Transverse colon (tissue), 4 donors: ENCODE measurements around the gene NFKB2. TPM values are rescaled to one million over a fixed set of nuclear protein-coding genes. Genes with fewer than 3 reads are reported as not detected.

Source experiments
- DNase-seq: peaks from one replicate; pipeline ENCODE4 v3.0.0-alpha.2; 2019
- H3K27ac ChIP-seq, 4 donors: fragments of 200-600 bp; sonication (generic); 2 replicates each; pipeline ENCODE4 v1.5.1; 2016 to 2018; ENCODE audit warnings: inconsistent platforms in 4 of 4
- H3K27me3 ChIP-seq: fragments of 200-600 bp; sonication (generic); 2 replicates; pipeline ENCODE4 v1.5.1; 2017; ENCODE audit warnings: inconsistent platforms
- H3K36me3 ChIP-seq, 4 donors: fragments of 200-600 bp; sonication (generic); 2 replicates each; pipeline ENCODE4 v1.5.1; 2017 to 2019; ENCODE audit warnings: inconsistent platforms in 4 of 4
- H3K4me1 ChIP-seq, 4 donors: fragments of 200-600 bp; sonication (generic); 2 replicates each; pipeline ENCODE4 v1.5.1; 2017 to 2020; ENCODE audit warnings: inconsistent platforms in 4 of 4
- H3K4me3 ChIP-seq, 4 donors: fragments of 200-600 bp; sonication (generic); 1 replicate in 1 of 4; 2 replicates in 3 of 4; pipeline versions ENCODE4 v1.5.1 to v1.6.1; 2017 to 2019; ENCODE audit warnings: inconsistent platforms in 4 of 4
- H3K9me3 ChIP-seq, 2 donors: fragments of 200-600 bp; sonication (generic); 2 replicates each; pipeline ENCODE4 v1.5.1; 2017 to 2019; ENCODE audit warnings: inconsistent platforms in 2 of 2
- CTCF ChIP-seq, 5 experiments: fragments of 200-600 bp in 3 of 5; fragments of 450-650 bp in 2 of 5; sonication (generic) in 3 of 5; IDR thresholded peaks; 1 replicate in 2 of 5; 2 replicates in 3 of 5; pipeline ENCODE4 v1.5.1; 2016 to 2017; ENCODE audit warnings: antibody characterized with exemption in 5 of 5, inconsistent platforms in 3 of 5, mild to moderate bottlenecking in 2 of 5, moderate library complexity in 1 of 5
- EP300 ChIP-seq: sonication (generic); formaldehyde crosslinking; IDR thresholded peaks from one replicate; pipeline ENCODE4 v1.6.1; 2017; ENCODE audit warnings: antibody characterized with exemption, low read depth
- POLR2A ChIP-seq: fragments of 450-650 bp; IDR thresholded peaks from one replicate; pipeline ENCODE4 v1.6.1; 2016; ENCODE audit warnings: antibody characterized with exemption, mild to moderate bottlenecking, moderate library complexity
- POLR2AphosphoS5 ChIP-seq, 3 donors: sonication (generic); formaldehyde crosslinking; IDR thresholded peaks; one replicate each; pipeline ENCODE4 v1.6.1; 2016; ENCODE audit warnings: antibody characterized with exemption in 3 of 3
- WGBS, 2 donors: methylation state at CpG; one replicate each; pipeline ENCODE4 v1.1.5; 2018; ENCODE audit warnings: low coverage in 1 of 2; 5-methylcytosine and 5-hydroxymethylcytosine counted together
- in situ Hi-C, 4 donors: fragments of 200-750 bp; cut with MboI; loops; one replicate each; pipeline versions ENCODE4 v1.15.0 to v1.15.1; 2017; ENCODE audit warnings: low sequenced_read_pairs in 3 of 4, low pct_ligation_motif_present in 1 of 4, low pct_unique_long_range_greater_than_20kb in 1 of 4
- intact Hi-C: fragments of 100-400 bp; cut with DNase I; formaldehyde crosslinking; loops from one replicate; pipeline ENCODE4 v1.15.1; 2023; ENCODE audit warnings: low total_unique reads
- total RNA-seq, 4 donors: library from RNA; depleted of rRNA; stranded (reverse); fragments of >200 nt; gene quantifications; one replicate each; pipeline ENCODE4 v1.1.0, GENCODE V29; 2016

Gene NFKB2
- total RNA-seq, 4 donors from 2014 or later, result 4.4 to 24.5 (median 17.8) TPM

GRCh38 chr10:102411341-102412255 is 16.1 kb downstream of the NFKB2 start:
- Histone ChIP-seq H3K27me3 (peaks cover 81% of the 10 kb centered on the region), H3K9me3 (no peaks in the 10 kb centered on the region), H3K27ac (peak overlapping the region in 1 of 4 donors; percentile 99), H3K4me1 (peaks cover 6 to 21% (median 15%) of the 10 kb centered on the region in 4 donors), H3K4me3 (no peak overlapping the region), H3K36me3 (no peaks in the 10 kb centered on the region)
- DNase-seq, result no peak
- TF ChIP-seq CTCF (IDR thresholded peaks at IDR 0.05) (no peak), EP300 (no peak), POLR2AphosphoS5 (IDR thresholded peaks at IDR 0.05) (no peak), POLR2A (no peak)
- WGBS, 2 donors, result 83% methylated on average over 14 of the region's 14 CpGs; no CpG with 5 or more reads in 1 of the 2 donors
- in situ Hi-C loops (no loop called here), intact Hi-C loops (no loop called here)

- intact Hi-C loops, result no loop called here
- no peaks in the 10 kb centered on the region for H3K9me3 ChIP-seq
- H3K36me3 ChIP-seq, result no peaks in the 10 kb centered on the region
- H3K27ac ChIP-seq, result no peak overlapping the region
- DNase-seq, result no peak
- in situ Hi-C loops, result no loop called here
- 91 to 95% methylated on average over 4 to 9 of the region's 10 CpGs for WGBS, 2 donors
- H3K27me3 ChIP-seq, result peaks cover 88% of the 10 kb centered on the region
- TF ChIP-seq CTCF (IDR thresholded peaks at IDR 0.05) (no peak), EP300 (no peak), POLR2A (no peak), POLR2AphosphoS5 (IDR thresholded peaks at IDR 0.05) (no peak)
- H3K4me1 ChIP-seq, result peaks cover 6 to 21% (median 15%) of the 10 kb centered on the region in 4 donors
- no peak overlapping the region for H3K4me3 ChIP-seq
Measured at GRCh38 chr10:102412293-102412692, 16.8 kb downstream of the NFKB2 start.

GRCh38 chr10:102413053-102413705 is 17.7 kb downstream of the NFKB2 start:
- Histone ChIP-seq H3K9me3 (no peaks in the 10 kb centered on the region), H3K36me3 (no peaks in the 10 kb centered on the region), H3K27ac (no peak overlapping the region), H3K4me3 (no peak overlapping the region), H3K4me1 (peaks cover 6 to 21% (median 15%) of the 10 kb centered on the region in 4 donors), H3K27me3 (peaks cover 89% of the 10 kb centered on the region)
- in situ Hi-C loops, result no loop called here
- 8% methylated on average over 5 of the region's 5 CpGs; no CpG with 5 or more reads in 1 of the 2 donors for WGBS, 2 donors
- DNase-seq, result no peak
- TF ChIP-seq CTCF (IDR thresholded peaks at IDR 0.05) (no peak), EP300 (no peak), POLR2A (no peak), POLR2AphosphoS5 (IDR thresholded peaks at IDR 0.05) (no peak)
- intact Hi-C loops, result no loop called here

GRCh38 chr10:102413806-102414561 is 18.5 kb downstream of the NFKB2 start:
- WGBS, 2 donors, result 80 to 82% methylated on average over 3 to 13 of the region's 16 CpGs
- no peak for DNase-seq
- no peak for TF ChIP-seq POLR2AphosphoS5 (IDR thresholded peaks at IDR 0.05)
- no peak for TF ChIP-seq POLR2A
- TF ChIP-seq EP300, result no peak
- TF ChIP-seq CTCF (IDR thresholded peaks at IDR 0.05), result no peak
- Histone ChIP-seq H3K27me3 (peaks cover 90% of the 10 kb centered on the region), H3K36me3 (no peaks in the 10 kb centered on the region), H3K4me3 (no peak overlapping the region), H3K27ac (no peak overlapping the region), H3K9me3 (no peaks in the 10 kb centered on the region), H3K4me1 (peaks cover 8 to 18% (median 13%) of the 10 kb centered on the region in 4 donors)
- in situ Hi-C loops (no loop called here), intact Hi-C loops (no loop called here)
